SJCRH30 (cell line): Measurements from ENCODE around the gene HERC2. TPM values are rescaled to one million over a fixed set of nuclear protein-coding genes. Genes with fewer than 3 reads are reported as not detected.
"Not testable (repeated sequence)": the region's sequence is repeated elsewhere in the genome, so short reads cannot be mapped to it uniquely, and the experiment has no call there.

ENCODE experiments used
- DNase-seq, 2 experiments: peaks; one replicate each; pipeline ENCODE4 v3.0.0-alpha.2; 2015 to 2020
- H3K27ac ChIP-seq: fragments of 250-450 bp; sonication (Bioruptor Pico); 2 replicates; pipeline ENCODE4 v1.5.1; 2020; ENCODE audit warnings: mild to moderate bottlenecking, moderate library complexity
- H3K27me3 ChIP-seq: fragments of 250-450 bp; sonication (Bioruptor Pico); 2 replicates; pipeline ENCODE4 v1.5.1; 2020; ENCODE audit warnings: mild to moderate bottlenecking, moderate library complexity
- H3K36me3 ChIP-seq: fragments of 250-450 bp; sonication (Bioruptor Pico); 2 replicates; pipeline ENCODE4 v1.5.1; 2020; ENCODE audit warnings: mild to moderate bottlenecking, moderate library complexity
- H3K4me1 ChIP-seq: fragments of 250-450 bp; sonication (Bioruptor Pico); 2 replicates; pipeline ENCODE4 v1.5.1; 2020; ENCODE audit warnings: mild to moderate bottlenecking, moderate library complexity
- H3K4me3 ChIP-seq: fragments of 250-450 bp; sonication (Bioruptor Pico); 2 replicates; pipeline ENCODE4 v1.5.1; 2020; ENCODE audit warnings: mild to moderate bottlenecking, moderate library complexity
- H3K9me3 ChIP-seq: fragments of 250-450 bp; sonication (Bioruptor Pico); replicated peaks from 2 replicates; pipeline ENCODE4 v1.5.1; 2020; ENCODE audit warnings: mild to moderate bottlenecking, moderate library complexity
- total RNA-seq: library from RNA; depleted of rRNA; stranded (reverse); fragments of >200 nt; shearing (Covaris generic); gene quantifications from 2 replicates; pipeline ENCODE4 v1.2.3, GENCODE V29; 2014; rRNA removed

HERC2 gene, protein sequence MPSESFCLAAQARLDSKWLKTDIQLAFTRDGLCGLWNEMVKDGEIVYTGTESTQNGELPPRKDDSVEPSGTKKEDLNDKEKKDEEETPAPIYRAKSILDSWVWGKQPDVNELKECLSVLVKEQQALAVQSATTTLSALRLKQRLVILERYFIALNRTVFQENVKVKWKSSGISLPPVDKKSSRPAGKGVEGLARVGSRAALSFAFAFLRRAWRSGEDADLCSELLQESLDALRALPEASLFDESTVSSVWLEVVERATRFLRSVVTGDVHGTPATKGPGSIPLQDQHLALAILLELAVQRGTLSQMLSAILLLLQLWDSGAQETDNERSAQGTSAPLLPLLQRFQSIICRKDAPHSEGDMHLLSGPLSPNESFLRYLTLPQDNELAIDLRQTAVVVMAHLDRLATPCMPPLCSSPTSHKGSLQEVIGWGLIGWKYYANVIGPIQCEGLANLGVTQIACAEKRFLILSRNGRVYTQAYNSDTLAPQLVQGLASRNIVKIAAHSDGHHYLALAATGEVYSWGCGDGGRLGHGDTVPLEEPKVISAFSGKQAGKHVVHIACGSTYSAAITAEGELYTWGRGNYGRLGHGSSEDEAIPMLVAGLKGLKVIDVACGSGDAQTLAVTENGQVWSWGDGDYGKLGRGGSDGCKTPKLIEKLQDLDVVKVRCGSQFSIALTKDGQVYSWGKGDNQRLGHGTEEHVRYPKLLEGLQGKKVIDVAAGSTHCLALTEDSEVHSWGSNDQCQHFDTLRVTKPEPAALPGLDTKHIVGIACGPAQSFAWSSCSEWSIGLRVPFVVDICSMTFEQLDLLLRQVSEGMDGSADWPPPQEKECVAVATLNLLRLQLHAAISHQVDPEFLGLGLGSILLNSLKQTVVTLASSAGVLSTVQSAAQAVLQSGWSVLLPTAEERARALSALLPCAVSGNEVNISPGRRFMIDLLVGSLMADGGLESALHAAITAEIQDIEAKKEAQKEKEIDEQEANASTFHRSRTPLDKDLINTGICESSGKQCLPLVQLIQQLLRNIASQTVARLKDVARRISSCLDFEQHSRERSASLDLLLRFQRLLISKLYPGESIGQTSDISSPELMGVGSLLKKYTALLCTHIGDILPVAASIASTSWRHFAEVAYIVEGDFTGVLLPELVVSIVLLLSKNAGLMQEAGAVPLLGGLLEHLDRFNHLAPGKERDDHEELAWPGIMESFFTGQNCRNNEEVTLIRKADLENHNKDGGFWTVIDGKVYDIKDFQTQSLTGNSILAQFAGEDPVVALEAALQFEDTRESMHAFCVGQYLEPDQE (N-terminal part only)
- 41.2 and 44.5 TPM in 2 replicates for total RNA-seq

DNA sequence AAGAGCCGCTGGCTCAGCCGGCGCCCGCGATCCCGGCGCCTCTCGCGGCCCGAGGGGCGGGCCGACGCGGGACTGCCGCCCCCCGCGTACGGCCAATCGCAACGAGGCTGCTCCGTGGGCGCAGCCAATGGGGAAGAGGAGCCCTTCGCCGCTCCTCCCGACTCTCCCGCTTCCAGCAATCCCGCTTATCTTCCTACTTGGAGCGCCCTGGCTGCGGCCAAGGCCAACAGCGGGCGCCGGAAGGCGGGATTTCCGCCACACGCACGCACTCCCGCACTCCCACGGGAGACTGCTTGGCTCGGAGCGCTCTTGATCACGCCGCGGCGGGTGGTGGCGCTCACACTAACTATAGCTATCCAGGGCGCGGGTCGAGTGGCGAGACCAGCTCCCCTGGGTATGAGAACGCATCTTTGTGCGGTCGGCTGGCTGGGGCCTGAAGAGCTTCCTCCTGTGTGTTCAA is at the start of gene HERC2:
HERC2 (minus strand) TSS at position 51 of the 460 bp plus-strand sequence. CDS start 746 bp downstream, outside the sequence.
- H3K27me3 ChIP-seq, H3K9me3 ChIP-seq, H3K36me3 ChIP-seq, H3K4me1 ChIP-seq, H3K27ac ChIP-seq, DNase-seq: not testable (repeated sequence)
- H3K4me3 ChIP-seq, result peak within 1 kb of the TSS; percentile 55

DNA sequence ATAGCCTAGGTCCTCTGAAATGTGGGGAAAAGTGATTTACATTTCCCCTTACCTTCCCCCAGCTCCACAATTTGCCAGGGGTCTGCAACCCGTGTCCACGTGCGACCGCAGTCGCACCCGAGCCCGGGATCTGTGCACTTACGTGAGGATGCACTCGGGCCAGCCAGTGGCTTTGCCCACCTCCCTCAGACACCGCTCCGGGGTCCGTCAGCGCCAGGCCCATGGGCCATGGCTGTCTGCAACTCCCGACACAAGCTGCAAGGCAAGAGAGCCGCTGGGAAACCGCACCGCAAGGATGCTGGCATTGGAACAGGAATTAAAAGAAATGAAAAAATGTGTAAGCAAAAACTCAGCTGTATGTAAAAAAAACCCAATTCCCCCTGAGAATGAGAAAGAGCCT is 43.5 kb upstream of the HERC2 start:
- not testable (repeated sequence) for H3K4me3 ChIP-seq, H3K27ac ChIP-seq, H3K36me3 ChIP-seq, H3K9me3 ChIP-seq, H3K27me3 ChIP-seq, H3K4me1 ChIP-seq, DNase-seq

DNA sequence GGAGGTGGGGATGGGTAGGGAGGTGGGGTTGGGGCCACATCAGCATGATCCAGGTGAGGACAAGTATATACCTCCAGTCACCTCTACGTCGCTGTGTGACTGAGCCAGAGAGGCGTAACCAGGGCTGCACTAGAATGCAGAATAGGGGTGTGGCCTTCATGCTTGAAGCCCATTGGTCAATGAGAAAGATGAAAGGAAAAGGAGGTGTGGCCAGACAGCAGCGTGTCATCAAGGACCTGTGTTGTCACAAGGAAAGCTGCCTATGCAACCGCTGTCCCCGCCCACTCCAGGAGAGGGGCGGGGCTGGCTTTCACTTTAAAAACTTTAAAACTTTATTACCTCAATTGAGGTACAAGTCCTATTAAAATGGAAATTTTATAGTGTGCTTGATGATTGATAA is 36.0 kb upstream of the HERC2 start, which contains the start of gene GOLGA6L24:
GOLGA6L24 (minus strand) TSS at position 101 of the 400 bp plus-strand sequence; CDS start at position 40, 61 bp downstream.
- not testable (repeated sequence) for H3K4me3 ChIP-seq, H3K27ac ChIP-seq, H3K4me1 ChIP-seq, DNase-seq, H3K9me3 ChIP-seq, H3K36me3 ChIP-seq, H3K27me3 ChIP-seq

DNA sequence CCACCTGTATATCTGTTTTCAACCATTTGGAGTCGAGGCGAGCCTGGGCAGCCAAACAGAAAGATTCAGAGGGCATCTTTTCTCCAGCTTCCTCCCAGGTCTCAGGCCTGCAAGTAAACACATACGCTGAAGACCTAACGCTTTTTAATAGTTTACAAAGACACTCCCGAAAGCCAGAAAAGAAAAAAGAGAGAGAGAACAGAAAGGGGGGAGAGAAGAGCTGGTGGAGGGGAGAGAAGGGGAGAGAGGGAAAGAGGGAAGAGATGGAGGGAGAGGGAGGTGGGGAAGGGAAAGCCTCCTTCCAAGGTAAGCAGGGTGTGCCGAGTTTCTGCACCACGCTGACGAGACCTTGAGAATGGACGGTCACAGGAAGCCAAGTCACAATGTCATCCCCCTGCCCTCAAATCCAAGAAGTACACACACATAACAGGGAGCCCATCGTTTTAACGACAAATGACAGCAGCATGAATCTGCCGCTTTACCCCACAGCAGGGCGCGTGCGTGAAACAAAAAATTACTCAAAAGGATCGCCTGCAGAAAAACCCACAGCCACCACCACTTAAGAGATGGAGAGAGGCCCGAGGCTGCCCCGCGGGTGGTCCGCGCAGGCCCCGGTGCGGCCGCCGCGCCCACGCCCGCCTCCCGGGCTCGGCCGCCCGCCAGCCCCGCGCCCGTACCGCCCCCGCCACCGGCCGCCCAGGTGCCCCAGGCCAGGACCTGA is 461 bp downstream of the HERC2 start:
- DNase-seq, H3K4me1 ChIP-seq, H3K9me3 ChIP-seq, H3K27ac ChIP-seq, H3K36me3 ChIP-seq, H3K27me3 ChIP-seq: not testable (repeated sequence)
- H3K4me3 ChIP-seq, result peak overlapping the region; percentile 55

DNA sequence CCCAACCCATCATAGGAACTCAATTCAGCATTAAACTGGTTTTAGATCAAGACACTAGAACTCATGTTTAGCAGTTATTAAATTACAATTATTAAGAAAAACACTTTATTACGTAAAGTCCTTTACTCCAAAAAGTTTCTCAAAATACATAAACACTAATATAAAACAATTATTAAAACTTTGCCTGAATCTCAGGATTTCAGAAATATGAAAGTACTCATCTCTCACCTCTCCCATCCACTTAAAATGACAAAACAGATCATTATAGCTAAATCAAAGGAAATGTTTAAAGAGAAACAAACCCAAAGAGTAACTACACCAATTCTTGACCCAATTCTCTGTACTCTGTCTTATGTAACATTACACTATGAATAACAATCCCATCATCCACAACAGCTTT is 2.3 kb downstream of the HERC2 start:
- H3K27me3 ChIP-seq, H3K4me3 ChIP-seq, H3K4me1 ChIP-seq, H3K9me3 ChIP-seq, H3K27ac ChIP-seq, H3K36me3 ChIP-seq, DNase-seq: not testable (repeated sequence)

DNA sequence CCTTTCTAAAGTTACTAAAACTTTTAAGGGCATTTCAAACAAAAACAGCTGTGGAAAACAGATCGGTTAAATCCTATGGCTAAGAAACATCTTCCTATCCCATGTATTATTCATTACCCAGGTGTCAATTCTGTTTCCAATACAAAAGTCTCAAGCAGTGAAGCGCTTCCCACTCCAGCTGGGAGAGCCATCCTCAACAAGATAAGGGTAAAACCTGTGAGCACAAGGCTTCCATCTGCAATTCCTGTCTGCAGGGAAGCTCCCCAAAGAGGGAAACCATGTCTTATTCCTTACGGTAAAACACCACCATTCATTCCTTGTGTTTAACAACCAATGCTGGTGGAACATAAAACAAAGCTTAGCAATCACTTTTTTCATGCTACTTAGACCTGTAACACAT is 3.2 kb downstream of the HERC2 start:
- not testable (repeated sequence) for H3K27me3 ChIP-seq, H3K27ac ChIP-seq, H3K4me3 ChIP-seq, DNase-seq, H3K36me3 ChIP-seq, H3K4me1 ChIP-seq, H3K9me3 ChIP-seq

DNA sequence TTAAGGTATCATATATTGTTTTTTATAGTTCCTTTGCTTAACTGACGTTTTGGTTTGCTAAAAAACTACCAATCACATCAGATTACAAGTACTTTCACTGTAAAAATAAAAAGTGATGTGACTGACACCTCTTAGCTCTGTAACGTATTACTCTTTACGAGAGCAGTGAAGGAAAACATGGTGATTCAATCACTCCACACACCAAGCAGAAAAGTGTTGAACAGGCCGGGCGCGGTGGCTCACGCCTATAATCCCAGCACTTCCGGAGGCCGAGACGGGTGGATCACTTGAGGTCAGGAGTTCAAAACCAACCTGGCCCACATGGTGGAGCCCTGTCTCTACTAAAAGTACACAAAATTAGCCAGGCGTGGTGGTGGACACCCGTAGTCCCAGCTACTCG is 3.9 kb downstream of the HERC2 start:
- not testable (repeated sequence) for H3K27me3 ChIP-seq, H3K36me3 ChIP-seq, H3K9me3 ChIP-seq, H3K4me3 ChIP-seq, H3K27ac ChIP-seq, DNase-seq, H3K4me1 ChIP-seq

DNA sequence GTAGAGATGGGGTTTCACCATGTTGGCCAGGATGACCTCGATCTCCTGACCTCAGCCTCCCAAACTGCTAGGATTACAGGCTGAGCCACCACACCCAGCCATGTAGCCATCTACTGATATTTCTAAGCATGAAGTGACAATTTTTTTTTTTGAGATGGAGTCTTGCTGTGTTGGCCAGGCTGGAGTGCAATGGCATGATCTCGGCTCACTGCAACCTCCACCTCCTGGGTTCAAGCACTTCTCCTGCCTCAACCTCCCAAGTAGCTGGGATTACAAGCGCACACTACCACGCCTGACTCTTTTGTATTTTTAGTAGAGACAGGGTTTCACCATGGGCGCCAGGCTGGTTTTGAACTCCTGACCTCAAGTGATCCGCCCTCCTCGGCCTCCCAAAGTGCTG is 5.0 kb downstream of the HERC2 start:
- not testable (repeated sequence) for H3K4me1 ChIP-seq, H3K4me3 ChIP-seq, H3K9me3 ChIP-seq, DNase-seq, H3K36me3 ChIP-seq, H3K27ac ChIP-seq, H3K27me3 ChIP-seq

DNA sequence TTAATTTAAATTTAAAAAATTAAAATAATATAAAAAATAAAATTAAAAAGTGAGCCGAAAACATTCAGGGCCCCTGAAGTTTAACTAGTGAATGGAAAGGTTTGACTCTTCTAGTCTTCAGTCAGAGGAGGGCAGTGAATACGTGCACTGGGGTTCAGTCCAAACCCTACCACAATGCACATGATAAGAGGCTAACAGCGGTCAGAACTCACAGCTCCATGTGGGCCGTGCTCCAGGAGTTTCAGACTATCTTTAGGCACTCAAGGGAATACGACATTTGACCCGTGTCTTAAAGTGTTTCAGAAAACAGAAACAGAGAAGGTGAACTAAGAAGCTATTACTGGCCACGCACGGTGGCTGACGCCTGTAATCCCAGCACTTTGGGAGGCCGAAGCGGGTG is 11.5 kb downstream of the HERC2 start:
- not testable (repeated sequence) for H3K36me3 ChIP-seq, H3K27ac ChIP-seq, DNase-seq, H3K4me3 ChIP-seq, H3K4me1 ChIP-seq, H3K27me3 ChIP-seq, H3K9me3 ChIP-seq

DNA sequence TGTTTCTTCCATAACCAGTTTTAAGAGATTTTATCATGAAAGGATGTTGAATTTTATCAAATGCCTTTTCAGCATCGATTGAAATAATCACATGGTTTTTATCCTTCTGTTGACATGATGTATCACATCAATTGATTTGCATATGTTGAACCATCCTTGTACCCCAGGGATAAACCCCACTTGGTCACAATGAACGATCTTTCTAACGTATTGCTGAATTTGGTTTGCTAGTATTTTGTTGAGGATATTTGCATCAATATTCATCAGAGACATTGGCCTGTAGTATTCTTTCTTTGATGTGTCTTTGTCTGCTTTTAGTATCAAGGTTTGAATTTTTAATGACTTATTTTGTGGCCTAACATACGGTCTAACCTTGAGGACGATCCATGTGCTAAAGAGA is 13.3 kb downstream of the HERC2 start:
- not testable (repeated sequence) for H3K9me3 ChIP-seq, H3K4me1 ChIP-seq, DNase-seq, H3K27ac ChIP-seq, H3K27me3 ChIP-seq, H3K36me3 ChIP-seq, H3K4me3 ChIP-seq

DNA sequence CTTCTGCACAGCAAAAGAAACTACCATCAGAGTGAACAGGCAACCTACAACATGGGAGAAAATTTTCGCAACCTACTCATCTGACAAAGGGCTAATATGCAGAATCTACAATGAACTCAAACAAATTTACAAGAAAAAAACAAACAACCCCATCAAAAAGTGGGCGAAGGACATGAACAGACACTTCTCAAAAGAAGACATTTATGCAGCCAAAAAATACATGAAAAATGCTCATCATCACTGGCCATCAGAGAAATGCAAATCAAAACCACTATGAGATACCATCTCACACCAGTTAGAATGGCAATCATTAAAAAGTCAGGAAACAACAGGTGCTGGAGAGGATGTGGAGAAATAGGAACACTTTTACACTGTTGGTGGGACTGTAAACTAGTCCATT is 16.3 kb downstream of the HERC2 start:
- not testable (repeated sequence) for H3K27ac ChIP-seq, H3K4me1 ChIP-seq, H3K36me3 ChIP-seq, H3K27me3 ChIP-seq, DNase-seq, H3K9me3 ChIP-seq, H3K4me3 ChIP-seq

DNA sequence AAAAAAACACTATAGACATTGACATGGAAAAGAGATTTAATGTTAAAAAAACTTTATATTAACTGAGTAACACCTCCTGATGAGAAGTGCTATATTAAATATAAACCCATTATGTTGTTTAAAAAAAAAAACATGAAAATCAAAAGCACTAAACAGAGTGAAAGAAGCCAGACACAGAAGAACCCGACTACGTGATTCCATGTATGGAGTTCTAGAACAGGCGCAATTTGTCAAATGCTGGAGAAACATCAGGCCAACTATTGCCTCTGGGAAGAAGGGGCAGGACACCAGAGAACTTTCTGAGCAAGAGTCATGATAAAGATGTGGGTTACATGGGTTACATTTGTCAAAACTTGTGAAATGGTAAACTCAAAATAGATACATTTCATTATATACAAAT is 24.5 kb downstream of the HERC2 start:
- H3K4me3 ChIP-seq, H3K4me1 ChIP-seq, DNase-seq, H3K27ac ChIP-seq, H3K27me3 ChIP-seq, H3K9me3 ChIP-seq, H3K36me3 ChIP-seq: not testable (repeated sequence)

DNA sequence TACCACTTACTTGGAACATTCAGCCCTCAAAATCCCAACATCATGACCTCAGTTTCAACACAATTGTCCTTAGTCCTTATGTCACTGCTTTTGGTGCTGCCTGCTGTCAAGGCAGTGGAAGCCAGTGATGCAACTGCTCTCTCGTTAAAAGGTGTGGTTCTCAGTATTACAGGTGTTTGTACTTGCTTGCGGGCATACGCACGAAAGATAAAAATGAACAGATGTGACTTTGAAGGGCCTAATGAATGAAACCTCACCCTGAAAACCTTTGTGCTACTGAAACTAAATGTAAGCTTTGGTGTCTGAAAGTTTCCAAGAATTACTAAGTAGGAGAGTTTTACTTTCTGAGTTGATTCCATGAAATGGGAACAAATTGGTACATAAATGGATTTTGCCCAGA is 25.2 kb downstream of the HERC2 start:
- not testable (repeated sequence) for H3K36me3 ChIP-seq, H3K27ac ChIP-seq, H3K4me1 ChIP-seq, H3K9me3 ChIP-seq, H3K27me3 ChIP-seq, H3K4me3 ChIP-seq, DNase-seq

DNA sequence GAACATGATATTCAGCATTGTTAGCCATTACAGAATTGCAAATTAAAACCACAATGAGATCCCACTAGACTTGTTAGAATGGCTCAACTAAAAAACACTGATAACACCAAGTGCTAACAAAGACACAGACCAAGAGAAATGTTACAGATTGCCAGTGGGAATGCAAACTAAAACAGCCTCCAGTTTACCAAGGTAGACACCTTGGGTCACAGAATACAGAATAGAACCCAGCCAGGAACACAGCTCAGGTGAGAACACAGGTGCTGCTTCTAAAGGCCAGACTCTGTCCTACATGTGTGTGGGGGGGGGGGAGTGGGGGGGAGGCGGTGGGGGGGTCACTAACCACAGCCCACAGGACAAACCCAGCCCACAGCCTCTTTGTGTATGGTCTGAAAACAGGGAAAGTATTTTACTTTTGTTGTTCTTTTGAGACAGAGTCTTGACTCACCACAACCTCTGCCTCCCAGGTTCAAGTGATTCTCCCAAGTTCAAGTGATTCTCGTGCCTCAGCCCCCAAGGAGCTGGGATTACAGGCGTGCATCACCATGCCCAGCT is 26.9 kb downstream of the HERC2 start:
- peak overlapping the region; percentile 54 for H3K27ac ChIP-seq
- not testable (repeated sequence) for H3K4me3 ChIP-seq, H3K9me3 ChIP-seq, H3K27me3 ChIP-seq, H3K4me1 ChIP-seq
- peaks cover 12% of the 10 kb centered on the region for H3K36me3 ChIP-seq
- DNase-seq, result peak in 1 of 2 experiments; percentile 14
